ENCODE results near the gene DUOX2.

Gene DUOX2

GRCh38 chr15:45102226-45102625 is 11.7 kb downstream of the DUOX2 start:
- TF ChIP-seq CTCF (IDR thresholded peaks at IDR 0.05; ENCODE audit: control insufficient read depth, insufficient read depth, low read depth, low read length, missing control alignments) = no peak

GRCh38 chr15:45101749-45102148 is 12.2 kb downstream of the DUOX2 start:
- no peak for DNase-seq (ENCODE audit: low read depth)
- no peak for TF ChIP-seq CTCF (IDR thresholded peaks at IDR 0.05; ENCODE audit: control insufficient read depth, insufficient read depth, low read depth, low read length, missing control alignments)
- H3K4me3 ChIP-seq (ENCODE audit: control insufficient read depth, low read depth, low read length) = no peak overlapping the region

More at GRCh38 chr15:45102226-45102625, 11.7 kb downstream of the DUOX2 start:
- no peak for DNase-seq (ENCODE audit: low read depth)
- H3K4me3 ChIP-seq (ENCODE audit: control insufficient read depth, low read depth, low read length) = no peak overlapping the region

DNA sequence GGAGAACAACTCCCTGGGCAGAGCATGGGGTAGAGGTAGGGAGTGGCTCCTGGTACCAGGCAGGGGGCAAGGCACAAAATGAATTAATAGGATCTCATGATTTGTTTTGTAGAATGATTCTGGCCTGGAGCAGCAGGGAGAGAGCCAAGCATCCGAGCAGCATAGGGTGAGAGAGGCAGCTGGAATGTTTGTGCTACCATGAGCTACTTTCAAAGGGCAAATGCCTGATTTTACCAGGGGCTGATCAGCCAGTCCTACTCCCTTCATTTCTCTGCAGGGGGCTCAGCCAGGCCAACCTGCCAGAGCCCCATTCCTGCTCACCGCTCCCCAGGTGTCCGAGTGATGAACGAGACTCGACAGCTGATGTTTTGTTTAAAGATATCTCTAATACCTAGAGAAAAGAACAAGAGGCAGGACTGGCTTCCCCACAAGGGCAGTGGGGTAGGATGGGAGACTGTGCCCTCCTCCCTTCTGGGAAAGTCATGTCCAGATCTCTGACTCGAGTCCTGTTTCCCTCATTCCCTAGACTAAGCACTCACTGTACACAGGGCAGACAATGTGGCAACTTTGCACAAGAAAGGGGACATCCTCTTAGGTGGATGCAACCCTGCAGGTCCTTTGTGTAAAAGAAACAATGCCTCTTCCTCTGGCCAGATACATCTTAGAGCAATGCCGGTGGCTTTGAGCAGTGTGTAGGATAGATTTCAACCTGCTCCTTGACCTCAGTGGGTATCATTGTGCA is 12.9 kb downstream of the DUOX2 start:
- TF ChIP-seq CTCF (IDR thresholded peaks at IDR 0.05; ENCODE audit: control insufficient read depth, insufficient read depth, low read depth, low read length, missing control alignments) = no peak
- no peak for DNase-seq (ENCODE audit: low read depth)

GRCh38 chr15:45099549-45100165 is 14.3 kb downstream of the DUOX2 start:
- no peak overlapping the region for H3K4me3 ChIP-seq (ENCODE audit: control insufficient read depth, low read depth, low read length)
- no peak for TF ChIP-seq CTCF (IDR thresholded peaks at IDR 0.05; ENCODE audit: control insufficient read depth, insufficient read depth, low read depth, low read length, missing control alignments)
- no peak for DNase-seq (ENCODE audit: low read depth)

More for the DNA sequence above, 12.9 kb downstream of the DUOX2 start:
- H3K4me3 ChIP-seq (ENCODE audit: control insufficient read depth, low read depth, low read length) = no peak overlapping the region

DNA sequence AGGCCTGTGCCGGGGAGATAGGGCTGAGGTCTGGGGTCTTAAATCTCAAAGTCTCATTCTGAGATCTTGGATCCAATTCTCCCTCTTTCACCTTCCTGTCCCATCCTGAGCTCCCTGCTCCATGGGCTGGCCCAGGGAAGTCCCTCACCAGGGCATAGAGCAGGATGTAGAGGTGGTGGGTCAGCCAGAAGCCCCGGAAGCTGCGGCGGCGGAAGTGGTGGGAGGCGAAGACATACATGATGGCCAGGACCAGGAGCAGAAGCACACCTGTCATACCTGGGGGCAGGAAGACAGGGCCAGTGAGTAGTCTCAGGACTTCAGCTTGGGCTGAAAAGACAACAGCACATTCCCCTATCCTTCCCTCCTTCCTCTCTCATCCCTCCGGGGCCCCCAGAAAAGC is 16.5 kb downstream of the DUOX2 start:
- TF ChIP-seq CTCF (IDR thresholded peaks at IDR 0.05; ENCODE audit: control insufficient read depth, insufficient read depth, low read depth, low read length, missing control alignments) = no peak
- no peak overlapping the region for H3K4me3 ChIP-seq (ENCODE audit: control insufficient read depth, low read depth, low read length)
- DNase-seq (ENCODE audit: low read depth) = no peak

GRCh38 chr15:45095661-45096060 is 18.3 kb downstream of the DUOX2 start:
- no peak overlapping the region for H3K4me3 ChIP-seq (ENCODE audit: control insufficient read depth, low read depth, low read length)
- no peak for DNase-seq (ENCODE audit: low read depth)
- no peak for TF ChIP-seq CTCF (IDR thresholded peaks at IDR 0.05; ENCODE audit: control insufficient read depth, insufficient read depth, low read depth, low read length, missing control alignments)

All from AG09309 (cell line).